Kidney (tissue), 14 donors: ENCODE measurements around the gene KLHL29. TPM values are rescaled to one million over a fixed set of nuclear protein-coding genes. Genes with fewer than 3 reads are reported as not detected.
A peak's percentile ranks its signal among the peaks of the same experiment; 100 is the strongest.

Experiments used
- DNase-seq, 5 donors: peaks; one replicate each; pipeline ENCODE4 v3.0.0-alpha.2; 2013 to 2020
- FAIRE-seq: peaks from 2 replicates; lab custom pipeline; 2012; peaks lifted over from hg19 to GRCh38; lab: Jason Lieb, UNC
- H3K27ac ChIP-seq, 2 donors: one replicate each; pipeline ENCODE4 v1.7.0; 2013; ENCODE audit warnings: low read depth in 2 of 2, low read length in 2 of 2, inconsistent platforms in 1 of 2
- H3K27me3 ChIP-seq: one replicate; pipeline ENCODE4 v1.7.1; 2013; ENCODE audit warnings: low read length, inconsistent platforms; ENCODE audit not compliant: control insufficient read depth, insufficient read depth
- H3K36me3 ChIP-seq, 3 donors: one replicate each; pipeline versions ENCODE4 v1.7.0 to v1.7.1; 2013; ENCODE audit warnings: low read length in 3 of 3, control low read depth in 1 of 3, inconsistent platforms in 1 of 3; ENCODE audit not compliant: insufficient read depth in 3 of 3, control insufficient read depth in 2 of 3
- H3K4me1 ChIP-seq, 3 donors: one replicate each; pipeline versions ENCODE4 v1.7.0 to v1.7.1; 2013; ENCODE audit warnings: low read length in 3 of 3, inconsistent platforms in 1 of 3, low read depth in 1 of 3; ENCODE audit not compliant: control insufficient read depth in 2 of 3, insufficient read depth in 2 of 3
- H3K4me3 ChIP-seq, 3 donors: one replicate each; pipeline versions ENCODE4 v1.7.0 to v1.8.1; 2013; ENCODE audit warnings: low read length in 3 of 3, control low read depth in 1 of 3, inconsistent platforms in 1 of 3
- H3K9ac ChIP-seq, 3 donors: one replicate each; pipeline versions ENCODE4 v1.7.0 to v1.7.1; 2013; ENCODE audit warnings: low read length in 3 of 3, control low read depth in 1 of 3, inconsistent platforms in 1 of 3
- H3K9me3 ChIP-seq, 3 donors: one replicate each; pipeline versions ENCODE4 v1.7.0 to v1.7.1; 2013; ENCODE audit warnings: low read length in 3 of 3, control low read depth in 1 of 3, inconsistent platforms in 1 of 3; ENCODE audit not compliant: control insufficient read depth in 2 of 3, insufficient read depth in 1 of 3
- CTCF ChIP-seq: IDR thresholded peaks from 3 replicates; pipeline ENCODE4 v1.5.1; 2012; ENCODE audit warnings: mild to moderate bottlenecking, moderate library complexity, borderline replicate concordance; ENCODE audit not compliant: insufficient read depth; ENCODE audit errors: extremely low read depth
- intact Hi-C: fragments of 100-400 bp; cut with DNase I; formaldehyde crosslinking; loops from one replicate; pipeline ENCODE4 v1.11.1; 2022
- polyA plus RNA-seq: library from polyadenylated mRNA; stranded (reverse); fragments of 350-450 nt; fragmentation: Illumina TruSeq; extraction: RNeasy Lipid Tissue Mini Kit (QIAGEN cat#74804); gene quantifications from one replicate; pipeline ENCODE4 v1.2.3, GENCODE V29; 2014; ENCODE audit warnings: low read depth, low replicate concordance; ENCODE audit not compliant: insufficient read depth
- total RNA-seq: library from RNA; stranded (reverse); fragmentation: NEBNext Ultra II Directional; extraction: Animal tissue kit (Norgen Biotek cat#: 25700); gene quantifications from one replicate; pipeline ENCODE4 v1.2.1, GENCODE V29; 2021
- donor health status: control.
- donor health status: control.
- donor health status: control.
- donor health status: control.
- donor health status: control.
- donor health status: DM: yes; HTN: yes; CAD: no.
- donor health status: Normal renal cell carcinoma (clear cell type).

The KLHL29 gene
- total and polyA plus RNA-seq, 2 donors from 2014 or later = 1.5 to 10.5 TPM

- Histone ChIP-seq H3K4me1 (no peaks in the 10 kb centered on the region), H3K27ac (no peak overlapping the region), H3K9ac (no peak overlapping the region), H3K27me3 (no peaks in the 10 kb centered on the region), H3K36me3 (peaks cover 0 to 10% (median 4%) of the 10 kb centered on the region in 3 donors), H3K9me3 (no peaks in the 10 kb centered on the region), H3K4me3 (no peak overlapping the region)
- FAIRE-seq (no peak), DNase-seq (peak in 1 of 5 donors; percentile 17)
- intact Hi-C loops = no loop called here
- no peak for TF ChIP-seq CTCF
Observed at GRCh38 chr2:23693606-23693951, 308.6 kb downstream of the KLHL29 start.

- no peak overlapping the region for H3K27ac ChIP-seq
- no peak for TF ChIP-seq CTCF
Observed at GRCh38 chr2:23694058-23695045, 309.4 kb downstream of the KLHL29 start.

GRCh38 chr2:23695214-23695889, 310.4 kb downstream of the KLHL29 start:
- peaks cover 0 to 3% (median 0%) of the 10 kb centered on the region in 3 donors for H3K9me3 ChIP-seq
- TF ChIP-seq CTCF = no peak
- peaks cover 0 to 3% (median 0%) of the 10 kb centered on the region in 3 donors for H3K4me1 ChIP-seq
- no peak for DNase-seq
- H3K9ac ChIP-seq = no peak overlapping the region
- intact Hi-C loops = no loop called here
- no peak for FAIRE-seq
- no peak overlapping the region for H3K4me3 ChIP-seq
- no peaks in the 10 kb centered on the region for H3K27me3 ChIP-seq
- peaks cover 0 to 10% (median 4%) of the 10 kb centered on the region in 3 donors for H3K36me3 ChIP-seq
- H3K27ac ChIP-seq = no peak overlapping the region

More at GRCh38 chr2:23694058-23695045, 309.4 kb downstream of the KLHL29 start:
- Histone ChIP-seq H3K27me3 (no peaks in the 10 kb centered on the region), H3K4me3 (no peak overlapping the region), H3K36me3 (peaks cover 0 to 10% (median 4%) of the 10 kb centered on the region in 3 donors), H3K9me3 (no peaks in the 10 kb centered on the region), H3K4me1 (peaks cover 0 to 3% (median 0%) of the 10 kb centered on the region in 3 donors), H3K9ac (no peak overlapping the region)
- intact Hi-C loops = no loop called here
- peak in 1 of 5 donors; percentile 14 for DNase-seq
- no peak for FAIRE-seq
